EL (cell line): Measurements from ENCODE around the gene PALD1.

Experiments
- DNase-seq: peaks from one replicate; pipeline ENCODE4 v3.0.0-alpha.2; 2016

Gene PALD1

GRCh38 chr10:70615784-70616522 is 137.4 kb downstream of the PALD1 start:
- no peak for DNase-seq

GRCh38 chr10:70616761-70617160 is 138.2 kb downstream of the PALD1 start:
- DNase-seq: no peak
